Measurements from ENCODE around the gene BIRC7.

- TF ChIP-seq, protein P1, sequence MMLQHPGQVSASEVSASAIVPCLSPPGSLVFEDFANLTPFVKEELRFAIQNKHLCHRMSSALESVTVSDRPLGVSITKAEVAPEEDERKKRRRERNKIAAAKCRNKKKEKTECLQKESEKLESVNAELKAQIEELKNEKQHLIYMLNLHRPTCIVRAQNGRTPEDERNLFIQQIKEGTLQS (CRISPR knock-in tag; conservative IDR thresholded peaks at IDR 0.05) = no peak
- no peak for TF ChIP-seq TP53 (CRISPR knock-in tag; IDR thresholded peaks at IDR 0.05)
- TF ChIP-seq CTCF (IDR thresholded peaks at IDR 0.05) = no peak
- TF ChIP-seq, protein P2, sequence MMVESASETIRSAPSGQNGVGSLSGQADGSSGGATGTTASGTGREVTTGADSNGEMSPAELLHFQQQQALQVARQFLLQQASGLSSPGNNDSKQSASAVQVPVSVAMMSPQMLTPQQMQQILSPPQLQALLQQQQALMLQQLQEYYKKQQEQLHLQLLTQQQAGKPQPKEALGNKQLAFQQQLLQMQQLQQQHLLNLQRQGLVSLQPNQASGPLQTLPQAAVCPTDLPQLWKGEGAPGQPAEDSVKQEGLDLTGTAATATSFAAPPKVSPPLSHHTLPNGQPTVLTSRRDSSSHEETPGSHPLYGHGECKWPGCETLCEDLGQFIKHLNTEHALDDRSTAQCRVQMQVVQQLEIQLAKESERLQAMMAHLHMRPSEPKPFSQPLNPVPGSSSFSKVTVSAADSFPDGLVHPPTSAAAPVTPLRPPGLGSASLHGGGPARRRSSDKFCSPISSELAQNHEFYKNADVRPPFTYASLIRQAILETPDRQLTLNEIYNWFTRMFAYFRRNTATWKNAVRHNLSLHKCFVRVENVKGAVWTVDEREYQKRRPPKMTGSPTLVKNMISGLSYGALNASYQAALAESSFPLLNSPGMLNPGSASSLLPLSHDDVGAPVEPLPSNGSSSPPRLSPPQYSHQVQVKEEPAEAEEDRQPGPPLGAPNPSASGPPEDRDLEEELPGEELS (CRISPR knock-in tag; IDR thresholded peaks at IDR 0.05) = no peak
- no peak for TF ChIP-seq TCF7 (CRISPR knock-in tag; IDR thresholded peaks at IDR 0.05; ENCODE audit: low read depth)
- no peak for TF ChIP-seq JUN (CRISPR knock-in tag; IDR thresholded peaks at IDR 0.05)
- TF ChIP-seq CREB1 (CRISPR knock-in tag; IDR thresholded peaks at IDR 0.05) = no peak
- TF ChIP-seq E2F1 (CRISPR knock-in tag; IDR thresholded peaks at IDR 0.05) = no peak
- TF ChIP-seq, protein P3, sequence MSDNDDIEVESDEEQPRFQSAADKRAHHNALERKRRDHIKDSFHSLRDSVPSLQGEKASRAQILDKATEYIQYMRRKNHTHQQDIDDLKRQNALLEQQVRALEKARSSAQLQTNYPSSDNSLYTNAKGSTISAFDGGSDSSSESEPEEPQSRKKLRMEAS (CRISPR knock-in tag; IDR thresholded peaks at IDR 0.05) = no peak
- no peak for TF ChIP-seq CBFB (CRISPR knock-in tag; IDR thresholded peaks at IDR 0.05; ENCODE audit: low read depth)
- no peak for TF ChIP-seq ZNF219 (CRISPR knock-in tag; IDR thresholded peaks at IDR 0.05; ENCODE audit: borderline replicate concordance)
- TF ChIP-seq KAT7 (CRISPR knock-in tag; IDR thresholded peaks at IDR 0.05; ENCODE audit: borderline replicate concordance) = no peak
Measured at GRCh38 chr20:63188159-63188442, 47.6 kb upstream of the BIRC7 start.

Measured in WTC11 (cell line).